Ovary (tissue), 9 donors: ENCODE data around the gene MEF2B. TPM values are rescaled to one million over a fixed set of nuclear protein-coding genes. Genes with fewer than 3 reads are reported as not detected.

Experiments
- DNase-seq, 5 donors: peaks; one replicate each; pipeline ENCODE4 v3.0.0-alpha.2; 2019 to 2020
- H3K27ac ChIP-seq, 2 donors: fragments of 200-600 bp; one replicate each; pipeline versions ENCODE4 v1.5.1 to v1.8.0; 2019 to 2022
- H3K27me3 ChIP-seq: fragments of 200-600 bp; one replicate; pipeline ENCODE4 v1.8.0; 2022
- H3K36me3 ChIP-seq: fragments of 200-600 bp; sonication (generic); one replicate; pipeline ENCODE4 v1.5.1; 2019
- H3K4me1 ChIP-seq: one replicate; pipeline ENCODE4 v1.8.1; 2013; ENCODE audit warnings: mild to moderate bottlenecking, moderate library complexity; ENCODE audit not compliant: insufficient read depth
- H3K4me3 ChIP-seq: fragments of 200-600 bp; sonication (generic); one replicate; pipeline ENCODE4 v1.5.1; 2017
- H3K9me3 ChIP-seq, 2 donors: fragments of 200-600 bp in 1 of 2; sonication (generic) in 1 of 2; one replicate each; pipeline versions ENCODE4 v1.5.1 to v1.8.1; 2013 to 2019; ENCODE audit warnings: mild to moderate bottlenecking in 1 of 2, moderate library complexity in 1 of 2
- CTCF ChIP-seq, 3 donors: fragments of 450-650 bp in 2 of 3; fragments of 200-600 bp in 1 of 3; IDR thresholded peaks; one replicate each; pipeline versions ENCODE4 v1.5.1 to v1.8.0; 2016 to 2022; ENCODE audit warnings: antibody characterized with exemption in 3 of 3, mild to moderate bottlenecking in 1 of 3
- EP300 ChIP-seq: sonication (generic); formaldehyde crosslinking; IDR thresholded peaks from one replicate; pipeline ENCODE4 v1.6.1; 2017; ENCODE audit warnings: antibody characterized with exemption
- POLR2A ChIP-seq: fragments of 450-650 bp; IDR thresholded peaks from one replicate; pipeline ENCODE4 v1.6.1; 2017; ENCODE audit warnings: antibody characterized with exemption, mild to moderate bottlenecking, moderate library complexity
- WGBS, 3 donors: extraction: QIAGEN DNeasy Blood & Tissue Kit in 1 of 3; methylation state at CpG; one replicate each; pipeline versions ENCODE4 v1.1.5 to v1.1.7; 2013 to 2017; 5-methylcytosine and 5-hydroxymethylcytosine counted together
- intact Hi-C, 4 donors: fragments of 100-400 bp; cut with DNase I; formaldehyde crosslinking; loops; one replicate each; pipeline versions ENCODE4 v1.11.0 to v1.15.1; 2022 to 2023
- polyA plus RNA-seq, 2 donors: library from polyadenylated mRNA; stranded (reverse); fragments of 200-250 nt in 1 of 2; fragments of 350-450 nt in 1 of 2; fragmentation: Illumina TruSeq in 1 of 2; extraction: RNeasy Lipid Tissue Mini Kit (QIAGEN cat#74804) in 1 of 2; gene quantifications; one replicate each; pipeline ENCODE4 v1.2.3, GENCODE V29; 2013 to 2014
- total RNA-seq, 7 donors: library from RNA; depleted of rRNA in 2 of 7; stranded (reverse); fragments of >200 nt in 2 of 7; fragmentation: NEBNext Ultra II Directional in 3 of 7; extraction: Animal tissue kit (Norgen Biotek cat#: 25700) in 3 of 7; gene quantifications; one replicate each; pipeline versions ENCODE4 v1.1.0 to v1.2.4, GENCODE V29; 2016 to 2023
- donor health status: DM: no; HTN: no; CAD: no; lungs with moderate emphysema.
- donor health status: DM: no; HTN: no; CAD: no.
- donor health status: Bipolar disorder and iron deficiency.
- donor health status: DM: yes; HTN: yes; CAD: no.
- donor health status: DM: no; HTN: no; CAD: no.
- donor health status: DM: yes; HTN: yes; CAD: no.

The MEF2B gene
- total and polyA plus RNA-seq, 9 donors = 0.35 to 3.6 (median 1.4) TPM; not detected in 1

- Histone ChIP-seq H3K27ac (no peak overlapping the region), H3K36me3 (no peaks in the 10 kb centered on the region), H3K4me1 (no peaks in the 10 kb centered on the region), H3K27me3 (no peaks in the 10 kb centered on the region), H3K4me3 (no peak overlapping the region), H3K9me3 (no peaks in the 10 kb centered on the region)
- WGBS, 3 donors = 31 to 32% (median 31%) methylated on average over 43 to 47 of the region's 47 CpGs
- DNase-seq = peak; percentile 62 to 90 (median 85)
- TF ChIP-seq CTCF (IDR thresholded peaks at IDR 0.05) (peak; percentile 89 to 93 (median 89)), POLR2A (no peak), EP300 (no peak)
- intact Hi-C loops = loop anchor here in 2 of 4 donors (5.0 to 10.0 kb wide), 4 partner anchors 91 to 349 kb away; no protein-coding TSS in a partner anchor
Measured at GRCh38 chr19:19145684-19146608, 24.1 kb downstream of the MEF2B start.

- DNase-seq = peak in 3 of 5 donors; percentile 36 to 43 (median 42)
- intact Hi-C loops = loop anchor here in 2 of 4 donors (5.0 to 10.0 kb wide), 4 partner anchors 90 to 350 kb away; no protein-coding TSS in a partner anchor
- H3K27me3 ChIP-seq = no peaks in the 10 kb centered on the region
- WGBS, 3 donors = 79 to 90% (median 81%) methylated on average over 17 of the region's 17 CpGs
- H3K9me3 ChIP-seq = no peaks in the 10 kb centered on the region
- no peak overlapping the region for H3K27ac ChIP-seq
- no peak for TF ChIP-seq EP300
- TF ChIP-seq CTCF (IDR thresholded peaks at IDR 0.05) = no peak
- no peak for TF ChIP-seq POLR2A
- no peaks in the 10 kb centered on the region for H3K4me1 ChIP-seq
- no peak overlapping the region for H3K4me3 ChIP-seq
- H3K36me3 ChIP-seq = no peaks in the 10 kb centered on the region
Measured at GRCh38 chr19:19145281-19145680, 24.8 kb downstream of the MEF2B start.

- Histone ChIP-seq H3K4me1 (peaks cover 5% of the 10 kb centered on the region), H3K36me3 (no peaks in the 10 kb centered on the region), H3K27ac (no peak overlapping the region), H3K9me3 (no peaks in the 10 kb centered on the region), H3K27me3 (no peaks in the 10 kb centered on the region), H3K4me3 (no peak overlapping the region)
- no peak for DNase-seq
- TF ChIP-seq EP300 (no peak), POLR2A (no peak), CTCF (IDR thresholded peaks at IDR 0.05) (no peak)
- intact Hi-C loops = loop anchor here in 3 of 4 donors (5.0 to 10.0 kb wide), 4 partner anchors 85 to 352 kb away; no protein-coding TSS in a partner anchor
- 86 to 96% (median 88%) methylated on average over 12 of the region's 12 CpGs for WGBS, 3 donors
Measured at GRCh38 chr19:19142347-19142746, 27.7 kb downstream of the MEF2B start.

- no peaks in the 10 kb centered on the region for H3K36me3 ChIP-seq
- TF ChIP-seq EP300 (no peak), CTCF (IDR thresholded peaks at IDR 0.05) (no peak), POLR2A (no peak)
- 56 to 61% (median 60%) methylated on average over 5 of the region's 5 CpGs for WGBS, 3 donors
Measured at GRCh38 chr19:19140476-19140875, 29.6 kb downstream of the MEF2B start.

More at GRCh38 chr19:19140476-19140875, 29.6 kb downstream of the MEF2B start:
- Histone ChIP-seq H3K9me3 (no peaks in the 10 kb centered on the region), H3K4me3 (no peak overlapping the region), H3K27me3 (no peaks in the 10 kb centered on the region), H3K27ac (no peak overlapping the region), H3K4me1 (peaks cover 10% of the 10 kb centered on the region)
- intact Hi-C loops = loop anchor here in 3 of 4 donors (5.0 to 10.0 kb wide), 4 partner anchors 83 to 354 kb away; no protein-coding TSS in a partner anchor
- no peak for DNase-seq
